Small intestine (tissue), 7 donors: ENCODE results near the gene OSBPL5. TPM values are rescaled to one million over a fixed set of nuclear protein-coding genes. Genes with fewer than 3 reads are reported as not detected.

Experiments
- DNase-seq, 2 donors: peaks; one replicate each; pipeline versions ENCODE4 v3.0.0 to v3.0.0-alpha.2; 2013
- FAIRE-seq: peaks from 2 replicates; lab custom pipeline; 2012; peaks lifted over from hg19 to GRCh38; lab: Jason Lieb, UNC
- H3K27ac ChIP-seq, 3 donors: one replicate each; pipeline ENCODE4 v1.5.1; 2013; ENCODE audit warnings: low read length in 2 of 3, mild to moderate bottlenecking in 2 of 3, control low read depth in 1 of 3, inconsistent platforms in 1 of 3, low read depth in 1 of 3, moderate library complexity in 1 of 3
- H3K27me3 ChIP-seq, 3 donors: one replicate each; pipeline ENCODE4 v1.6.1; 2013; ENCODE audit warnings: low read length in 3 of 3, inconsistent platforms in 1 of 3; ENCODE audit not compliant: control insufficient read depth in 3 of 3, insufficient read depth in 3 of 3
- H3K36me3 ChIP-seq, 3 donors: one replicate each; pipeline ENCODE4 v1.6.1; 2013; ENCODE audit warnings: low read length in 3 of 3, inconsistent platforms in 1 of 3, low read depth in 1 of 3, mild to moderate bottlenecking in 1 of 3, moderate library complexity in 1 of 3; ENCODE audit not compliant: control insufficient read depth in 3 of 3, insufficient read depth in 2 of 3
- H3K4me1 ChIP-seq, 3 donors: one replicate each; pipeline ENCODE4 v1.6.1; 2013; ENCODE audit warnings: low read length in 2 of 3, inconsistent platforms in 1 of 3, low read depth in 1 of 3, mild to moderate bottlenecking in 1 of 3, moderate library complexity in 1 of 3; ENCODE audit not compliant: control insufficient read depth in 3 of 3, insufficient read depth in 2 of 3
- H3K4me3 ChIP-seq, 3 donors: one replicate each; pipeline ENCODE4 v1.5.1; 2013; ENCODE audit warnings: low read length in 3 of 3, control low read depth in 1 of 3, inconsistent platforms in 1 of 3, low read depth in 1 of 3, mild to moderate bottlenecking in 1 of 3, moderate library complexity in 1 of 3
- H3K9me3 ChIP-seq, 2 donors: one replicate each; pipeline ENCODE4 v1.6.1; 2013; ENCODE audit warnings: low read depth in 1 of 2, low read length in 1 of 2; ENCODE audit not compliant: control insufficient read depth in 2 of 2, insufficient read depth in 1 of 2
- WGBS, 3 donors: extraction: QIAGEN DNeasy Blood & Tissue Kit; methylation state at CpG; one replicate each; pipeline ENCODE4 v1.1.7; 2013; 5-methylcytosine and 5-hydroxymethylcytosine counted together
- polyA plus RNA-seq, 4 donors: library from polyadenylated mRNA; stranded (reverse) in 3 of 4; unstranded in 1 of 4; fragments of 200-250 nt in 3 of 4; fragments of 120-200 nt in 1 of 4; gene quantifications; one replicate each; pipeline versions ENCODE4 v1.2.1 to v1.2.3, GENCODE V29; 2013
- donor health status: healthy with polysubstance abuse.
- donor health status: control.
- donor health status: control.
- donor health status: Bipolar disorder and iron deficiency.
- donor health status: healthy.

The OSBPL5 gene
- polyA plus RNA-seq, 4 donors = 1.6 to 16.3 (median 7.9) TPM

DNA sequence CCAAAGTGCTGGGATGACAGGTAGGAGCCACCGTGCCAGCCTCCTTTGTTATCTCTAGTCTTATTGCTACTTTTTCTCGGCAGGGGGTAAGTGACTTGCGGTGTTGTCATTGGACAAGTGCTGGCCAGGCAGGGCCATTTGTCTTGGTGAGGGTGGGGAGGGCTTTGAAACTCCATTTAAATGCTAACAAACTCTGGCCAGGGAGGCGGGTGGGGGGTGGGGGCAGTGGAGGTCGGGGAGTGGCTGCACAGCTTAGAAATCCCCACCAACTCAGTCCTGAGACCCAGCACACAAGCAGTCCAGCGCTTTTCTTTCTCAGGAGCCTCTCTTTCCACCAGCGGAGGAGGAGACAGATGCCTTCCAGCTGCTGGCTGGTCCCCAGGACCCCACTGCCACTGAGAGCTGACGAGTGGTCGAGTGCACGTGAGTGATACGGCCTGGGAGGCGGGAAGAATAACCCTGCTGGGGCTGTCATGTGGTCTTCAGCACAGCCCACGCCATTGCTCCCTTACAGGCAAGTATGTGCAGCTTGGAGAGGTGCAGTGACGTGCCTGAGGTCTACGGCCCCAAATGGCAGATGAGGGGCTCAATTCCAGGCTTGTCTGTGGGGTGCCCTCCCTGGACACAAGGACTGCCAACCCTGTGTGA lies 24.2 kb upstream of the OSBPL5 start:
- DNase-seq = no peak
- no peaks in the 10 kb centered on the region for H3K4me1 ChIP-seq
- FAIRE-seq = no peak
- no peak overlapping the region for H3K4me3 ChIP-seq
- no peak overlapping the region for H3K27ac ChIP-seq
- H3K9me3 ChIP-seq = no peaks in the 10 kb centered on the region
- peaks cover 0 to 5% (median 0%) of the 10 kb centered on the region in 3 donors for H3K27me3 ChIP-seq
- WGBS, 3 donors = 60 to 72% (median 68%) methylated on average over 15 of the region's 15 CpGs
- no peaks in the 10 kb centered on the region for H3K36me3 ChIP-seq

DNA sequence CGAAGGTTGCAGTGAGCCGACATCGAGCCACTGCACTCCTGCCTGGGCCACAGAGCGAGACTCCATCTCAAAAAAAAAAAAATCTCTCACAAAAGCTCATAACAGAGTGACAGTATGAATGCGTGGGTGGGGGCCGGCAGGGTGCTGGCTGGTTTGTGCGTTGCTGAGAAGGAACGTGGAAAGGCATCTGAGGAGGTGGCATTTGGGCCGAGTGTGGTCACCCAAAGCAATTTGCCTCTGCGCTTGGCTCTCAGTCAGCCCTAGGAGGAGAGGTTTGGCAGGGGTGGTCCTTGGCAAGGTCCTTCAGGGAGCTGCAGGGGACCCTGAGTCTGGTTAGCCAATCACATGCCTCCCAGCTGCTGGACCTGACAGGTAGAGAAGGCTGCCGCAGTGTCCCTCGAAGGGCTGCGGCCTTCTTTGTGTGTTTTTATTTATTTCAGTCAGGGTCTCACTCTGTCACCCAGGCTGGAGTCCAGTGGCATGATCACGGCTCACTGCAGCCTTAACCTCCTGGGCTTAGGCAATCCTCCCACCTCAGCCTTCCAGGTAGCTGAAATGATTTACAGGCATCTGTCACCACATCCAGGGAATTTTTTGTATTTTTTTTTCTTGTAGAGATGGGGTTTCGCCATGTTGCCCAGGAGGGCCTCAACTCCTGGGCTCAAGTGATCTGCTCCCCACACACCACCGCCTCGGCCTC lies 23.5 kb upstream of the OSBPL5 start:
- WGBS, 3 donors = 80 to 88% (median 87%) methylated on average over 17 of the region's 17 CpGs
- H3K9me3 ChIP-seq = no peaks in the 10 kb centered on the region

DNA sequence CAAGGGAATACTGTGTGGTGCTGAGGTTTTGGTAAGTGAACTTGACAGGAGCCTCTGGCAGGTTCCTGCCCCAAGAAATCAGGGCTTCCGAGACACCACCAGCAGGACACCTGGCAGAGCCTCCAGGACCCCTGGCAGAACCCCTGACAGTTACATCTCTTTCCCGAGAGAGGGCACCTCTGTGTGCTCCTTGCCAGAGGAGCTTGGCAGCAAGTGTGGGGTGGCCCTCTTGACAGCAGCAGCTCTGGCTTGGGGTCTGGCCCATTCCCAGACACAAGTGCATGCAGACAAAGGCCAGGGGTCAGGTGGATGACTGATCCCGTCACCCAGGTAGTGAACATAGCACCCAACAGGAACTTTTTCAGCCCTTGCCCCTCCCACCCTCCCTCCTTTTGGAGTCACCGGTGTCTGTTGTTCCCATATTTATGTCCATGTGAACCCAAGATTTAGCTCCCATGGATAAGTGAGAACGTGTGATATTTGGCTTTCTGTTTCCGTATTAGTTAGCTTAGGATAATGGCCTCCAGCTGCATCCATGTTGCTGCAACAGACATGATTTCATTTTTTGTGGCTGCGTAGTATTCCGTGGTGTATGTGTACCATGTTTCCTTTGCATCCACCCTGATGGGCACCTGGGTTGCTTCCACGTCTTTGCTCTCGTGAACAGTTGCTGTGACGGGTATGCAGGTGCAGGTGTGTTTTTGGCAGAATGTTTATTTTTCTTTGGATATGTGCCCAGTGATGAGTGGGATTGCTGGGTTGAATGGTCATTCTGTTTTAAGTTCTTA lies 21.2 kb upstream of the OSBPL5 start:
- H3K36me3 ChIP-seq = no peaks in the 10 kb centered on the region
- peaks cover 0 to 5% (median 0%) of the 10 kb centered on the region in 3 donors for H3K27me3 ChIP-seq
- FAIRE-seq = no peak
- H3K4me1 ChIP-seq = no peaks in the 10 kb centered on the region
- WGBS, 3 donors = 71 to 84% (median 81%) methylated on average over 11 of the region's 11 CpGs
- H3K9me3 ChIP-seq = no peaks in the 10 kb centered on the region
- no peak overlapping the region for H3K27ac ChIP-seq
- H3K4me3 ChIP-seq = no peak overlapping the region
- DNase-seq = no peak

More for the DNA sequence above, 23.5 kb upstream of the OSBPL5 start:
- DNase-seq (no peak), FAIRE-seq (no peak)
- no peak overlapping the region for H3K4me3 ChIP-seq
- no peaks in the 10 kb centered on the region for H3K4me1 ChIP-seq
- H3K27me3 ChIP-seq = peaks cover 0 to 5% (median 0%) of the 10 kb centered on the region in 3 donors
- H3K36me3 ChIP-seq = no peaks in the 10 kb centered on the region
- no peak overlapping the region for H3K27ac ChIP-seq

DNA sequence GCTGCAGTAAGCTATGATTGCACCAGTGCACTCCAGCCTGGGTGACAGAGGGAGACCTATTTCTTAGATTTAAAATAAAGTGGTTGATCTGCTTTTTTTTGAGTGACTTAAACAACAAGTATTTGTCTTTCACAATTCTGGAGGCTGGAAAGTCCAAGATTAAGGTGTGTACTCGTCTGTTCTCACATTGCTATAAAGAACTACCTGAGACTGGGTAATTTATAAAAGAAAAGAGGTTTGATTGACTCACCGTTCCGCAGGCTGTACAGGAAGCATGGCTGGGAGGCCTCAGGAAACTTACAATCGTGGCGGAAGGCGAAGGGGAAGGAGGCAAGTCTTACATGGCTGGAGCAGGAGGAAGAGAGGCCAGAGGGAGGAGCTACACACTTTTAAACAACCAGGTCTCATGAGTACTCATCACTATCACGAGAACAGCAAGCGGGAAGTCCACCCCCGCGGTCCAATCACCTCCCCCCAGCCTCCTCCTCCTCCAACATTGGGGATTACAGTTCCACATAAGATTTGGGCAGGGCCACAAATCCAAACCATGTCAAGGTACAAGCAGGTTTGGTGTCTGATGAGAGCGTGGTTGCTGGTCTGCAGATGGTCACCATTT lies 19.7 kb upstream of the OSBPL5 start:
- WGBS, 3 donors = 83 to 89% (median 84%) methylated on average over 11 of the region's 11 CpGs
- no peak for DNase-seq
- H3K27me3 ChIP-seq = peaks cover 0 to under 1% (median 0%) of the 10 kb centered on the region in 3 donors
- H3K4me3 ChIP-seq = no peak overlapping the region
- H3K36me3 ChIP-seq = no peaks in the 10 kb centered on the region
- no peak for FAIRE-seq
- no peaks in the 10 kb centered on the region for H3K4me1 ChIP-seq
- H3K9me3 ChIP-seq = no peaks in the 10 kb centered on the region
- H3K27ac ChIP-seq = no peak overlapping the region

DNA sequence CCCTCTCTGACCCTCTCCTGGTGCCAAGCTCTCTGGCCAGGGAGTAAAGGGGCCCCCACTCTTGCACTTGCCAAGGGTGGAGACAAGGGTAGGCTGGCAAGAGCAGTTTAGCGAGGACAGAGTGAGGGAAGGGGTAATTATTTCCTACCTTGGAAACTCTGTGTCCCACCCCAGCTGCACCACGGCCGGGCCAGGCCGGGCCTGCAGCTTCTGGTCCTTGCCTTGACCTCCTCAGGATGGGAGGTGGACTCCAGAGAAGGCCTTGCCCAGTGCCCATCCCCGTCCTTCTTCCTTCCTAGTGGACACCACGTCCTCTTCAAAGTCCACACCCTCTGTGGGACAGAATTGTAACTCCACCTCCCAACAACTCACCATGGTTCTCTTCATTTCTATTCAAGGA lies 18.4 kb upstream of the OSBPL5 start:
- Histone ChIP-seq H3K4me1 (no peaks in the 10 kb centered on the region), H3K27ac (no peak overlapping the region), H3K36me3 (no peaks in the 10 kb centered on the region), H3K27me3 (no peaks in the 10 kb centered on the region), H3K4me3 (no peak overlapping the region), H3K9me3 (no peaks in the 10 kb centered on the region)
- FAIRE-seq (no peak), DNase-seq (no peak)
- WGBS, 3 donors = 81 to 92% (median 85%) methylated on average over 6 of the region's 6 CpGs

DNA sequence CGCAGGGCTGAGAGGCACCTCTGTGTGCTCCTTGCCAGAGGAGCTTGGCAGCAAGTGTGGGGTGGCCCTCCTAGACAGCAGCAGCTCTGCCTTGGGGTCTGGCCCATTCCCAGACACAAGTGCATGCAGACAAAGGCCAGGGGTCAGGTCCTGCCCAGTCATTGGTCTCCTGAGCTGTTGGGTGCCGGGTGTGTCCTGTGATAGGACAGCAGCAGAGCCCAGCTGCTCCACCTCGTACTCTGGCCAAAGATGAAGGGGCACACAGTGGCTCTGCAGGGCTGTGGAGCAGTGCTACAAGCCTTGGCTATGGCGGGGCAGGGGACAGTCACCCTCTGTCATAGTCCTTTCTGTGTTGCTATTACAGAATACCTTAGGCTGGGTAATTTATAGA lies 17.3 kb upstream of the OSBPL5 start:
- DNase-seq (no peak), FAIRE-seq (no peak)
- 68 to 81% (median 78%) methylated on average over 4 of the region's 4 CpGs for WGBS, 3 donors
- Histone ChIP-seq H3K27ac (no peak overlapping the region), H3K27me3 (no peaks in the 10 kb centered on the region), H3K4me3 (no peak overlapping the region), H3K36me3 (no peaks in the 10 kb centered on the region), H3K4me1 (no peaks in the 10 kb centered on the region), H3K9me3 (no peaks in the 10 kb centered on the region)

DNA sequence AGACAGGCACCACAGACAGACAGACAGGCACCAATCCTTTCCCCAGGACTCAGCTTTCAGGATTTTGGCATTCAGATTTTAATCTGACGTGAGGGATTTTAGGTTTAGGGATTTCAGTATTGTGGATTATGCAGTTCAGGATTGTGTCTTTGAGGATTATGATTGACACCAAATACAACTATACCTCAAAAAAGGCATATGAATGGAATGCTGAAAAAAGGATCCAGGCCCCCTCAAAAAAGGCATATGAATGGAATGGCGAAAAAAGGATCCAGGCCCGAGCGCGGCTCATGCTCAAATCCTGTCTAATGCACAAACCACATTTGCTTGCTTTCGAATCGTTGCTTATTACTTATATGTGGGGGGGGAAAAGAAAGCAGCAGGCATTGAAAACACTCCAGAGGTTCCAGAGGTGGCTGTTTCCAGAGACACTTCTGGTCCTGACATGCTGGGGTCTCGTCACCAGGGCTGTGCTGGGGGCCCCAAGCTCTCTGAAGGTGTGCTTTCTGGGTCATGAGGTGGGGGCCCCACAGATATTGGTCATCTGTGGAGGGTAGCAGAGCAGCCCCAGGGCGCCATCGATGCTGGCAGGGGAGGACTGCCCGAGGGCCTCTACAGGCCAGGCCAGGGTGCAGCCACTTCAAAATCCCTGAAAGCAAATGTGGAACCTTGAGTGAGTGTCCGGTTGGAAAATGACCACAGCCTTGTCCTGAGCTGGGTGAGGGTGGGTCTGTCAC lies 16.8 kb upstream of the OSBPL5 start:
- 87 to 90% (median 88%) methylated on average over 12 of the region's 12 CpGs for WGBS, 3 donors
- Histone ChIP-seq H3K9me3 (no peaks in the 10 kb centered on the region), H3K4me3 (no peak overlapping the region), H3K27ac (no peak overlapping the region), H3K27me3 (no peaks in the 10 kb centered on the region), H3K36me3 (no peaks in the 10 kb centered on the region), H3K4me1 (no peaks in the 10 kb centered on the region)
- DNase-seq (no peak), FAIRE-seq (no peak)
